MM.1S (cell line): Measurements from ENCODE around the gene MOGAT1.

Experiments used
- CTCF ChIP-seq: fragments of 300-600 bp; sonication (generic); IDR thresholded peaks from 2 replicates; pipeline ENCODE4 v1.5.1; 2016; ENCODE audit warnings: antibody characterized with exemption, low read length, mixed read lengths
- EZH2 ChIP-seq: fragments of 300-600 bp; sonication (generic); optimal IDR thresholded peaks from 2 replicates; pipeline ENCODE3; 2017; ENCODE audit warnings: low read depth, mild to moderate bottlenecking, antibody characterized with exemption, low read length, mixed read lengths
- EZH2phosphoT487 ChIP-seq: fragments of 300-600 bp; sonication (generic); IDR thresholded peaks from 2 replicates; pipeline ENCODE4 v1.6.1; 2018; ENCODE audit warnings: antibody characterized with exemption, low read length

GRCh38 chr2:222731201-222731621 lies 59.8 kb downstream of the MOGAT1 start:
- TF ChIP-seq CTCF, result no peak
- TF ChIP-seq EZH2, result no peak
- no peak for TF ChIP-seq EZH2phosphoT487
